ENCODE data around the gene KDM4B. TPM values are rescaled to one million over a fixed set of nuclear protein-coding genes. Genes with fewer than 3 reads are reported as not detected.
"Not testable (repeated sequence)": the region's sequence is repeated elsewhere in the genome, so short reads cannot be mapped to it uniquely, and the experiment has no call there.

The KDM4B gene
- total and polyA plus RNA-seq, 3 experiments from 2014 or later = 14.6 to 16.0 (median 14.6) TPM

DNA sequence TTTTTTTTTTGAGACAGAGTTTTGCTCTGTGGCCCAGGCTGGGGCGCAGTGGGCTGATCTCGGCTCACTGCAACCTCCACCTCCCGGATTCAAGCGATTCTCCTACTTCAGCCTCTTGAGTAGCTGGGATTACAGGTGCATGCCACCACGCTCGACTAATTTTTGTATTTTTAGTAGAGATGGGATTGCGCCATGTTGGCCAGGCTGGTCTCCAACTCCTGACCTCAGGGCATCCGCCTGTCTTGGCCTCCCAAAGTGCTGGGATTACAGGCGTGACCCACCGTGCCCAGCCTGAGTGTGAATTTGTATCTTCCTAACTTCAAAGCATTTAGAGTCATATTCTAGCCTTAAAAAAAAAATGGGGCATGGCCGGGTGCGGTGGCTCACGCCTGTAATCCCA is 6.7 kb downstream of the KDM4B start:
- H3K36me3 ChIP-seq (ENCODE audit: insufficient read depth, low read length); H3K27me3 ChIP-seq (ENCODE audit: insufficient read depth, low read length, poor library complexity, severe bottlenecking); H3K4me3 Mint-ChIP-seq; H3K4me1 ChIP-seq (ENCODE audit: insufficient read depth, low read length); H3K9me3 ChIP-seq (ENCODE audit: low read length); H3K27me3 Mint-ChIP-seq; H3K27ac ChIP-seq (ENCODE audit: low read depth, low read length); CTCF ChIA-PET; DNase-seq; H3K27ac Mint-ChIP-seq; H3K9me3 Mint-ChIP-seq; H3K4me3 ChIP-seq (ENCODE audit: low read length): not testable (repeated sequence)
- Mint-ChIP-seq H3K4me1 (peaks cover 19 to 55% (median 30%) of the 10 kb centered on the region in 3 donors), H3K36me3 (peaks cover 0 to 27% (median 5%) of the 10 kb centered on the region in 3 donors)
- POLR2A ChIA-PET = interaction anchor here (0.7 kb wide), 1 partner anchor 64 kb away, joined by 8 read pairs; no protein-coding TSS in a partner anchor

DNA sequence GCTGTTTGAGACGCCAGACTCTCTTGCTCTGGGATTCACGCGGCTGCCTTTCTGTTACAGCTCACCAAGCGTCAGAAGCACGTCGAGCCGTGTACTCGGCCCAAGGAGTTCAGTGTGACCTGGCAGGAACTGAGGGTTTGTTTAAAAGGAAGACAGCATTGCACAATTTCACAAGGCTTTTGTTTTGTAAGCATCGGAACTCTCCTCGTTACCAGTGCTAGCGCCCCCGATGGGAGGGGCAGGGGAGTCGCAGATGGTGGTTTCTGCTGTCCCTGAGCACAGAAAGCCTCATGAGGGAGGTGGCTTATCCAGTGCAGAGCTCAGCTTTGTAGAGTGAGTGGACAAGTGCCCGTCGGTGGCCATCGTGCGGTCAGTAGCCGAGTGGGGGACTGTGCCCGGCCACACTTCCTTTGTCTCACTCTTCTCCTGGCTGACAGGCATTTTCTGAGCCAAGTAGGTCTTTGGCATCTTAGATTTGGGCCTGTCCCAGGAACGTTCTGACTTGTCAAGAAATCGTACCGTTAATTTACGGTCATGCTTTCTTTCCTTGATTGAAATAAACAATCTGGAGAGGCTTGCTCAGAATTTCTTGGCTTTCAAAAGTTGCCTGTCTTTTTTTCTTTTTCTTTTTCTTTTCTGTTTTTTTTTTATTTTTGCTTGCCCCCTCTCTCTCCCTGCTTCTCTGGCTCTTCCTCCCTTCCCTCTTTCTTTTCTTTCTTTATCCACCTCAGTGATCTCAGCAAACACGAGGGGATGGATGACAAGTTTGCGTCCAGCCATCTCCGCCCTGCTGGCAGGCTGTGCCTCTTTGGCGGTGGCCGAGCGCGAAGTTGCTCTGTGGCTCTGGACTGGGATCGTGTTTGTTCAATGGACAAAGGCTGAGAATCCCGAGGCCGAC is 7.7 kb downstream of the KDM4B start:
- Mint-ChIP-seq H3K4me3 (no peak overlapping the region), H3K36me3 (peaks cover 0 to 28% (median 5%) of the 10 kb centered on the region in 3 donors), H3K27ac (peak overlapping the region in 1 of 8 donors; percentile 81), H3K9me3 (no peaks in the 10 kb centered on the region), H3K4me1 (peaks cover 9 to 47% (median 22%) of the 10 kb centered on the region in 3 donors), H3K27me3 (peaks cover 0 to 3% of the 10 kb centered on the region in 2 donors)
- no peak for DNase-seq
- H3K27ac ChIP-seq (ENCODE audit: low read depth, low read length) = no peak overlapping the region
- no peak overlapping the region for H3K4me3 ChIP-seq (ENCODE audit: low read length)
- H3K36me3 ChIP-seq (ENCODE audit: insufficient read depth, low read length) = no peaks in the 10 kb centered on the region
- ChIA-PET CTCF (no interaction called here), POLR2A (no interaction called here)
- no peaks in the 10 kb centered on the region for H3K9me3 ChIP-seq (ENCODE audit: low read length)
- H3K27me3 ChIP-seq (ENCODE audit: insufficient read depth, low read length, poor library complexity, severe bottlenecking) = no peaks in the 10 kb centered on the region
- H3K4me1 ChIP-seq (ENCODE audit: insufficient read depth, low read length) = no peaks in the 10 kb centered on the region

DNA sequence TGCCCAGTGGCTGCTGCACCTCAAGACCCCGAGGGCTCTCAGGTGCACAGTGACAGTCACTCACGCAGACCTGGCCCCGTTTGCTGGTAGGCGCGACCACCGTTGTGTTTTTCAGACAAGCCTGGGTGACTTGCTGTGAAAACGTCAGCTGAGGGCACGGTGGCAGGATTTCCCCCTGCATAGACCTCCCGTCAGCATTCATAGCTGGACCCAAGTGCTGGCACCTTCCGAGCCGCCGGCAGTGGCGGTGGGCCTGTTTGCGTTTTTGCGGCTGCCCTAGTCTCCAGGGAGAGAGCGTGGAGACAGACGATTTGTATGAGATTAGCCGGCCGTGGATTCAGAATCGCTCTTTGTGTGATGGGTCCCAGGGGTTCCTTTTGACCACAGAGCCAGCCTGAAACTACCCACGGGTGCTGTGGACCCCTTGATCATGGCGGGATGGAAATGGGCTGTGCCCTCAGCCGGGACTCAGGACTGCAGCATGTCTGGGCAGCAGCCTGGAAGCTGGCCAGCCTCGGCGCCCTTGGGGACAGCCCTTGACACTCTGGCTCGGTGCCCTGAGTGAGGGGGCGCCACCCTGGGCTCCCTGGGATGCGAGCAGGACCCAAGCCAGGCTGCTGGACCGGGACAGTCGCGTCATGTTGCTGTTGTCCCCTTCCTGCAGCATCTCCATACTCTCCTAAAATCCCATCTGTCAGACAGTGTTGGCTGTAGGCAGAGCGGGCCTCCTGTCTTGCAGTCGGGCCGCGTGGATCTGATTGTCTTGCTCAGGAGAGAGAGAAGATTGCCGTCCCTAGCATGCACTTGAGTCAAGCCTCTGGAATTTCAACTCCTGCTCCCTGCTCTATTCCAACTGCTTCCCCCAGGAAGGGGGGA is 8.6 kb downstream of the KDM4B start:
- Histone ChIP-seq H3K27me3 (ENCODE audit: insufficient read depth, low read length, poor library complexity, severe bottlenecking) (no peaks in the 10 kb centered on the region), H3K4me3 (ENCODE audit: low read length) (no peak overlapping the region), H3K9me3 (ENCODE audit: low read length) (no peaks in the 10 kb centered on the region), H3K36me3 (ENCODE audit: insufficient read depth, low read length) (no peaks in the 10 kb centered on the region), H3K27ac (ENCODE audit: low read depth, low read length) (no peak overlapping the region), H3K4me1 (ENCODE audit: insufficient read depth, low read length) (no peaks in the 10 kb centered on the region)
- POLR2A ChIA-PET = no interaction called here
- Mint-ChIP-seq H3K4me3 (no peak overlapping the region), H3K36me3 (peaks cover 0 to 28% (median 5%) of the 10 kb centered on the region in 3 donors), H3K9me3 (no peaks in the 10 kb centered on the region), H3K27ac (no peak overlapping the region), H3K4me1 (peaks cover 5 to 42% (median 18%) of the 10 kb centered on the region in 3 donors), H3K27me3 (peaks cover 0 to 3% of the 10 kb centered on the region in 2 donors)
- CTCF ChIA-PET = no interaction called here
- no peak for DNase-seq

DNA sequence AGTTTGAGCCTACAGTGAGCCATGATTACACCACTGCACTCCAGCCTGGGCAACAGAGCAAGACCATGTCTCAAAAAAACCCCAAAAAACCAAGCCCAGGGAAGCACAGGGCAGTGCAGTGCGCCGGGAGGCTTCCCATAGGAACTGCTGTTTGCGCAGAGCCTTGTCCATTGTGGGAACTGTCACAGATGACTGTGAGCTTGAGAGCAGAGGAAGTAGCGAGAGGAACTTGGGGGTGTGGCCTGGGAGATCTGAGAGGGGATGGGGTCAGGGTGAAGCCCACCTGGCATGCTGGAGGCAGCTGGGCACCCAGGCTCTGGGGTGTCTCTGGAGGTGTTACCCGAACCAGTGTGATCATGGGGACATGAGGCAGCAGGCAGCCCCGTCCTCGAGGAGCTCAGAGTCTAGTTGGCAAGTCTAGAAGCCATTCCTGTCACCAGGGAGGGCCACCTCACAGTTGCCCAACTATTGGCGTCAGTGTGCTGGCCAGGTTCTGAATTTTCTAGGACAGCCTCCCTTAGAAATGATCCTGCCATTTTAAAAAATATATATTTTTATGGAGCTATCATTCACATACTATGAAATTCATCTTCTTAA is 10.4 kb downstream of the KDM4B start:
- Mint-ChIP-seq H3K4me3 (no peak overlapping the region), H3K27me3 (peaks cover 0 to 3% of the 10 kb centered on the region in 2 donors), H3K36me3 (peaks cover 0 to 37% (median 7%) of the 10 kb centered on the region in 3 donors), H3K27ac (peak overlapping the region in 1 of 8 donors; percentile 75), H3K9me3 (no peaks in the 10 kb centered on the region), H3K4me1 (peaks cover 5 to 44% (median 19%) of the 10 kb centered on the region in 3 donors)
- no peak for DNase-seq
- Histone ChIP-seq H3K4me1 (ENCODE audit: insufficient read depth, low read length) (no peaks in the 10 kb centered on the region), H3K36me3 (ENCODE audit: insufficient read depth, low read length) (no peaks in the 10 kb centered on the region), H3K27ac (ENCODE audit: low read depth, low read length) (no peak overlapping the region), H3K27me3 (ENCODE audit: insufficient read depth, low read length, poor library complexity, severe bottlenecking) (no peaks in the 10 kb centered on the region), H3K4me3 (ENCODE audit: low read length) (no peak overlapping the region), H3K9me3 (ENCODE audit: low read length) (no peaks in the 10 kb centered on the region)
- POLR2A ChIA-PET = no interaction called here
- CTCF ChIA-PET = interaction anchor here (1.3 kb wide), 1 partner anchor 169 kb away, joined by 4 read pairs; no protein-coding TSS in a partner anchor

DNA sequence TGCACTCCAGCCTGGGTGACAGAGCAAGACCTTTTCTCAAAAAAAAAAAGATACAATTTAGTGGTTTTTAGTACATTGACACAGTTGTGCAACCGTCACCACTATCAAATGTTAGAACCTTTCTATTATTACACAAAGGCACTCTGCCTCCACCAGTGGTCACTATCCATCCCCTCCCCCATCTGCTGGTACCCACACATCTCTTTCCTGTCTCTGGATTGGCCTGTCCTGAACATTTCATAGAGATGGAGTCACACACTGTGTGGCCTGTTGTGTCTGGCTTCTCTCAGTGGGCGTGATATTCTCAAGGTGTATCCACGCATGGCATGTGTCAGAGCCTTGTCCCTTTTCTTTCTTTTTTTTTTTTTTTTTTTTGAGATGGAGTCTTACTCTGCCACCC is 11.2 kb downstream of the KDM4B start:
- Histone ChIP-seq H3K4me1 (ENCODE audit: insufficient read depth, low read length) (no peaks in the 10 kb centered on the region), H3K4me3 (ENCODE audit: low read length) (no peak overlapping the region), H3K9me3 (ENCODE audit: low read length) (no peaks in the 10 kb centered on the region), H3K27ac (ENCODE audit: low read depth, low read length) (no peak overlapping the region), H3K27me3 (ENCODE audit: insufficient read depth, low read length, poor library complexity, severe bottlenecking) (no peaks in the 10 kb centered on the region), H3K36me3 (ENCODE audit: insufficient read depth, low read length) (no peaks in the 10 kb centered on the region)
- peaks cover under 1 to 38% (median 15%) of the 10 kb centered on the region in 3 donors for H3K4me1 Mint-ChIP-seq
- DNase-seq = no peak
- POLR2A ChIA-PET = no interaction called here
- CTCF ChIA-PET = interaction anchor here (1.3 kb wide), 1 partner anchor 170 kb away, joined by 4 read pairs; no protein-coding TSS in a partner anchor
- H3K9me3 Mint-ChIP-seq = no peaks in the 10 kb centered on the region
- H3K36me3 Mint-ChIP-seq = peaks cover 0 to 34% (median 4%) of the 10 kb centered on the region in 3 donors
- H3K27me3 Mint-ChIP-seq = peaks cover 0 to 3% of the 10 kb centered on the region in 2 donors
- peak overlapping the region in 1 of 8 donors; percentile 26 for H3K27ac Mint-ChIP-seq
- no peak overlapping the region for H3K4me3 Mint-ChIP-seq

DNA sequence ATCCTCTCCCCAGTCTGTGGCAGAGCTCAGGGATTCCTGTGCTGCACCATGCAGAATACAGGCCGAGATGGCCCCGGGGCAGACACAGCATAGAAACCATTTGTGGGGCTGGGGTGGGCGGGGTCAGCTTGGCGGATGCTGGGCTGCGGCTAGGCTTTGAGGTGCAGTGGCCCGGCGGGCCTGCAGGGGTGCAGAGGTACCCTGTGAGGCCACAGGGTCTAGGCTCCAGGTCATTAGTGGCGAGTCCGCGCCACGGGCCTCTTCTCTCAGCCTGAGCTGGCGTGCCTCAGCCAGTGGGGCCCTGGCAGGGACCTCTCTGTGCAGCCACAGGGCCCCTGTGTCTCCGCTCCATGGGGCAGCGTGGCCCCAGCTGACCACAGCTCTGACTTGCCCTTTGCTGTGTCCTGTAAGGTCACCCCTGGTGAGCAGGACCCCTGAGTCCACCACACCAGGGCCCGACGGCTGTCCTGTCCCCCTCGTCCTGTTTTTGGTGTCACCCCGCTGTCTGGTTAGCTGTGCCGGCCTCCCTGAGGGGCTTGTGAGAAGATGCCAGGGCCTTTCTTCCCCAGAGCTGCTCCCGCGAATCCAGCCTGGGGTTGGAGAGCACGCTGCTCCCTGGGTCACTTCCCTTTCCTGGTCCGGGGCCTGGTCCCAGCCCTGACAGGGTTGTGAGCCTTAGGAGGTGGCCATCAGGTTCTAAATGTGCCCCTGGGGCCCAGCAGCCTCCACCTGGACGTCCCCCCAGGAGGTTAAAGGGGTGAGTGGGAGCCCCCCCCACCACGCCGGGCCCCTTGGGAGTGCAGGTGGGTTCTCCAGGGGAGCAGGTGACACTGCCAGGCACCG is 12.1 kb downstream of the KDM4B start:
- Histone ChIP-seq H3K27ac (ENCODE audit: low read depth, low read length) (no peak overlapping the region), H3K4me3 (ENCODE audit: low read length) (no peak overlapping the region), H3K27me3 (ENCODE audit: insufficient read depth, low read length, poor library complexity, severe bottlenecking) (no peaks in the 10 kb centered on the region), H3K9me3 (ENCODE audit: low read length) (no peaks in the 10 kb centered on the region), H3K36me3 (ENCODE audit: insufficient read depth, low read length) (no peaks in the 10 kb centered on the region), H3K4me1 (ENCODE audit: insufficient read depth, low read length) (no peaks in the 10 kb centered on the region)
- no peak for DNase-seq
- Mint-ChIP-seq H3K9me3 (no peaks in the 10 kb centered on the region), H3K36me3 (peaks cover 0 to 33% (median 4%) of the 10 kb centered on the region in 3 donors), H3K27ac (peak overlapping the region in 2 of 8 donors; percentile 41 to 70), H3K4me3 (no peak overlapping the region), H3K27me3 (peaks cover 0 to 3% of the 10 kb centered on the region in 2 donors), H3K4me1 (peaks cover 0 to 43% (median 16%) of the 10 kb centered on the region in 3 donors)
- CTCF ChIA-PET = no interaction called here
- POLR2A ChIA-PET = no interaction called here

DNA sequence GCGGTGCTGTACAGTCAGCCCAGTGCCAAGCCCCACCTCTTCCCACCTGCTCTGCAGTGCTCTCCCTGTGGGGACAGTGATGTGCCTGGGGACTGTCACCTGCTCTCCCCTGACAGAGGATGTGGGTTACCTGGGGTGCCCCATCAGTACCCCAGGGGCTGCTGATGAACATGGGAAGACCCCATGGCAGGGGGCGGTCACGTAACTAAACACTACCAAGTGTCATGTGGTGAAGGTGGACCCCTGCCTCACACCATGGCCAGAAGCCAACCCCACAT is 12.7 kb downstream of the KDM4B start:
- peaks cover 0 to 45% (median 20%) of the 10 kb centered on the region in 3 donors for H3K4me1 Mint-ChIP-seq
- no peaks in the 10 kb centered on the region for H3K27me3 ChIP-seq (ENCODE audit: insufficient read depth, low read length, poor library complexity, severe bottlenecking)
- no peaks in the 10 kb centered on the region for H3K9me3 ChIP-seq (ENCODE audit: low read length)
- no peak overlapping the region for H3K4me3 Mint-ChIP-seq
- ChIA-PET POLR2A (no interaction called here), CTCF (no interaction called here)
- H3K4me3 ChIP-seq (ENCODE audit: low read length) = no peak overlapping the region
- H3K27ac Mint-ChIP-seq = peak overlapping the region in 2 of 8 donors; percentile 12 to 14
- H3K27me3 Mint-ChIP-seq = peaks cover 0 to 3% of the 10 kb centered on the region in 2 donors
- no peaks in the 10 kb centered on the region for H3K36me3 ChIP-seq (ENCODE audit: insufficient read depth, low read length)
- H3K9me3 Mint-ChIP-seq = no peaks in the 10 kb centered on the region
- DNase-seq = no peak
- H3K36me3 Mint-ChIP-seq = peaks cover 0 to 29% (median 4%) of the 10 kb centered on the region in 3 donors
- H3K4me1 ChIP-seq (ENCODE audit: insufficient read depth, low read length) = no peaks in the 10 kb centered on the region
- H3K27ac ChIP-seq (ENCODE audit: low read depth, low read length) = no peak overlapping the region
